Loucy (cell line): ENCODE results near the gene AKNA.

Experiments used
- CTCF ChIP-seq: fragments of 200-600 bp; sonication (generic); conservative IDR thresholded peaks from 2 replicates; pipeline ENCODE4 v1.5.1; 2014; ENCODE audit warnings: mild to moderate bottlenecking, antibody characterized with exemption, low read length
- EZH2phosphoT487 ChIP-seq: fragments of 200-600 bp; IDR thresholded peaks from 2 replicates; pipeline ENCODE4 v1.6.1; 2018; ENCODE audit warnings: antibody characterized with exemption, mild to moderate bottlenecking, moderate library complexity, borderline replicate concordance

- TF ChIP-seq CTCF = no peak
- TF ChIP-seq EZH2phosphoT487 = no peak
Measured at GRCh38 chr9:114302727-114303126, 85.1 kb downstream of the AKNA start.
